Naive thymus-derived CD4-positive, alpha-beta T cell (primary cell): ENCODE measurements around the gene EMCN. TPM values are rescaled to one million over a fixed set of nuclear protein-coding genes. Genes with fewer than 3 reads are reported as not detected.

ENCODE experiments used
- ATAC-seq: fragments of 150-1000 bp; cut with Tn5 transposase; 2 replicates; pipeline ENCODE4 v1.10.0; 2021; ENCODE audit warnings: mild to moderate bottlenecking, moderate library complexity
- CTCF ChIA-PET: fragments of 350-600 bp; sonication (Branson Sonifier 250); formaldehyde crosslinking; loops from one replicate; lab custom pipeline; 2021; ENCODE audit warnings: antibody characterized with exemption; lab: Charles Lee
- POLR2A ChIA-PET: fragments of 350-600 bp; sonication (Branson Sonifier 250); formaldehyde crosslinking; loops from one replicate; lab custom pipeline; 2021; ENCODE audit warnings: antibody characterized with exemption, inconsistent platforms; lab: Charles Lee
- DNase-seq, 9 donors: peaks; one replicate each; pipeline versions ENCODE4 v3.0.0 to v3.0.0-alpha.2; 2020 to 2022; ENCODE audit warnings: mixed read lengths in 1 of 9
- H3K27ac ChIP-seq: one replicate; pipeline ENCODE4 v1.7.0; 2013; ENCODE audit warnings: mild to moderate bottlenecking, low read depth, low read length, moderate library complexity
- H3K27me3 ChIP-seq, 2 donors: one replicate each; pipeline ENCODE4 v1.7.0; 2013; ENCODE audit warnings: low read length in 2 of 2, mild to moderate bottlenecking in 2 of 2, moderate library complexity in 2 of 2; ENCODE audit not compliant: control insufficient read depth in 2 of 2, insufficient read depth in 2 of 2
- H3K36me3 ChIP-seq, 3 experiments: 1 replicate in 2 of 3; 2 replicates in 1 of 3; pipeline ENCODE4 v1.7.0; 2013; ENCODE audit warnings: low read length in 3 of 3, mild to moderate bottlenecking in 3 of 3, moderate library complexity in 1 of 3; ENCODE audit not compliant: insufficient read depth in 3 of 3, control insufficient read depth in 2 of 3
- H3K4me1 ChIP-seq, 2 donors: one replicate each; pipeline ENCODE4 v1.7.0; 2013; ENCODE audit warnings: low read length in 2 of 2, mild to moderate bottlenecking in 2 of 2, moderate library complexity in 1 of 2; ENCODE audit not compliant: control insufficient read depth in 2 of 2, insufficient read depth in 2 of 2
- H3K4me3 ChIP-seq: 2 replicates; pipeline ENCODE4 v1.7.0; 2013; ENCODE audit warnings: mild to moderate bottlenecking, low read length
- H3K9me3 ChIP-seq, 3 experiments: 1 replicate in 2 of 3; 2 replicates in 1 of 3; pipeline ENCODE4 v1.7.0; 2013; ENCODE audit warnings: low read length in 3 of 3; ENCODE audit not compliant: control insufficient read depth in 2 of 3
- H3K27ac Mint-ChIP-seq, 9 donors: one replicate each; pipeline ENCODE4 v1.8.0; 2020 to 2022; ENCODE audit warnings: mixed read lengths in 9 of 9, mild to moderate bottlenecking in 8 of 9, moderate library complexity in 5 of 9, inconsistent platforms in 2 of 9
- H3K27me3 Mint-ChIP-seq, 5 donors: one replicate each; pipeline ENCODE4 v1.8.0; 2021 to 2022; ENCODE audit warnings: mixed read lengths in 5 of 5, mild to moderate bottlenecking in 1 of 5
- H3K36me3 Mint-ChIP-seq, 5 donors: one replicate each; pipeline ENCODE4 v1.8.0; 2020 to 2022; ENCODE audit warnings: mixed read lengths in 5 of 5, mild to moderate bottlenecking in 3 of 5, inconsistent platforms in 1 of 5
- H3K4me1 Mint-ChIP-seq, 7 donors: one replicate each; pipeline ENCODE4 v1.8.0; 2020 to 2022; ENCODE audit warnings: mixed read lengths in 7 of 7, mild to moderate bottlenecking in 3 of 7, inconsistent platforms in 1 of 7
- H3K4me3 Mint-ChIP-seq, 10 donors: one replicate each; pipeline ENCODE4 v1.8.0; 2020 to 2022; ENCODE audit warnings: mild to moderate bottlenecking in 10 of 10, mixed read lengths in 10 of 10, moderate library complexity in 6 of 10, inconsistent platforms in 2 of 10
- H3K9me3 Mint-ChIP-seq, 11 donors: one replicate each; pipeline ENCODE4 v1.8.0; 2020 to 2022; ENCODE audit warnings: mixed read lengths in 11 of 11, mild to moderate bottlenecking in 4 of 11, inconsistent platforms in 1 of 11, moderate library complexity in 1 of 11
- intact Hi-C, 2 donors: fragments of 100-400 bp; cut with micrococcal nuclease; formaldehyde crosslinking; loops; one replicate each; pipeline ENCODE4 v1.15.1; 2023
- polyA plus RNA-seq, 2 donors: library from polyadenylated mRNA; unstranded; fragments of 300-500 nt; fragmentation: Illumina TruSeq; gene quantifications; one replicate each; pipeline ENCODE4 v1.2.3, GENCODE V29; 2021
- total RNA-seq, 6 experiments: library from RNA in 5 of 6; stranded (reverse) in 5 of 6; gene quantifications; 1 replicate in 5 of 6; 2 replicates in 1 of 6; pipeline ENCODE4 v1.2.3 and lab custom pipeline; 2021 to 2026

The EMCN gene
- total and polyA plus RNA-seq, 7 experiments from 2014 or later, result not detected

- ChIA-PET CTCF (no interaction called here), POLR2A (no interaction called here)
- no peaks in the 10 kb centered on the region for H3K36me3 ChIP-seq
- Mint-ChIP-seq H3K27me3 (peaks cover 4 to 31% (median 9%) of the 10 kb centered on the region in 5 donors), H3K4me3 (no peak overlapping the region), H3K9me3 (peaks cover 0 to 4% (median 0%) of the 10 kb centered on the region in 11 donors), H3K4me1 (no peaks in the 10 kb centered on the region), H3K27ac (no peak overlapping the region), H3K36me3 (no peaks in the 10 kb centered on the region)
- no peak overlapping the region for H3K4me3 ChIP-seq
- H3K27me3 ChIP-seq, result no peaks in the 10 kb centered on the region
- intact Hi-C loops, result no loop called here
- DNase-seq (no peak), ATAC-seq (no peak)
- no peak overlapping the region for H3K27ac ChIP-seq
- no peaks in the 10 kb centered on the region for H3K9me3 ChIP-seq
- H3K4me1 ChIP-seq, result no peaks in the 10 kb centered on the region
These were observed 1.6 kb downstream of the EMCN start for GRCh38 chr4:100516225-100516624.

GRCh38 chr4:100511896-100512295, 5.9 kb downstream of the EMCN start:
- no peak for DNase-seq
- no peak for ATAC-seq
- Mint-ChIP-seq H3K27ac (no peak overlapping the region), H3K4me3 (no peak overlapping the region), H3K9me3 (peaks cover 0 to 4% (median 0%) of the 10 kb centered on the region in 11 donors), H3K27me3 (peaks cover 4 to 25% (median 6%) of the 10 kb centered on the region in 5 donors), H3K4me1 (no peaks in the 10 kb centered on the region), H3K36me3 (no peaks in the 10 kb centered on the region)
- H3K4me3 ChIP-seq, result no peak overlapping the region
- H3K27me3 ChIP-seq, result no peaks in the 10 kb centered on the region
- no peaks in the 10 kb centered on the region for H3K9me3 ChIP-seq
- H3K27ac ChIP-seq, result no peak overlapping the region
- H3K4me1 ChIP-seq, result no peaks in the 10 kb centered on the region
- intact Hi-C loops, result no loop called here
- H3K36me3 ChIP-seq, result no peaks in the 10 kb centered on the region
- ChIA-PET POLR2A (interaction anchor here (0.7 kb wide), 1 partner anchor 769 kb away, joined by 4 read pairs; no protein-coding TSS in a partner anchor), CTCF (no interaction called here)

GRCh38 chr4:100510551-100510950, 7.3 kb downstream of the EMCN start:
- DNase-seq (no peak), ATAC-seq (no peak)
- no peak overlapping the region for H3K4me3 ChIP-seq
- Mint-ChIP-seq H3K36me3 (no peaks in the 10 kb centered on the region), H3K4me1 (no peaks in the 10 kb centered on the region), H3K27ac (no peak overlapping the region), H3K27me3 (peaks cover 2 to 17% (median 6%) of the 10 kb centered on the region in 5 donors), H3K9me3 (peaks cover 0 to 4% (median 0%) of the 10 kb centered on the region in 11 donors), H3K4me3 (no peak overlapping the region)
- H3K36me3 ChIP-seq, result no peaks in the 10 kb centered on the region
- no peak overlapping the region for H3K27ac ChIP-seq
- ChIA-PET POLR2A (no interaction called here), CTCF (no interaction called here)
- H3K9me3 ChIP-seq, result no peaks in the 10 kb centered on the region
- intact Hi-C loops, result no loop called here
- H3K4me1 ChIP-seq, result no peaks in the 10 kb centered on the region
- no peaks in the 10 kb centered on the region for H3K27me3 ChIP-seq

GRCh38 chr4:100509386-100509785, 8.4 kb downstream of the EMCN start:
- intact Hi-C loops, result no loop called here
- H3K4me3 ChIP-seq, result no peak overlapping the region
- H3K9me3 ChIP-seq, result no peaks in the 10 kb centered on the region
- Mint-ChIP-seq H3K4me3 (no peak overlapping the region), H3K9me3 (peaks cover 0 to 3% (median 0%) of the 10 kb centered on the region in 11 donors), H3K27me3 (peaks cover 2 to 13% (median 8%) of the 10 kb centered on the region in 5 donors), H3K4me1 (no peaks in the 10 kb centered on the region), H3K36me3 (no peaks in the 10 kb centered on the region), H3K27ac (no peak overlapping the region)
- ChIA-PET CTCF (no interaction called here), POLR2A (no interaction called here)
- H3K27me3 ChIP-seq, result no peaks in the 10 kb centered on the region
- no peak overlapping the region for H3K27ac ChIP-seq
- H3K4me1 ChIP-seq, result no peaks in the 10 kb centered on the region
- H3K36me3 ChIP-seq, result no peaks in the 10 kb centered on the region
- no peak for DNase-seq
- no peak for ATAC-seq

- Mint-ChIP-seq H3K9me3 (no peaks in the 10 kb centered on the region), H3K4me1 (no peaks in the 10 kb centered on the region), H3K27ac (no peak overlapping the region), H3K36me3 (no peaks in the 10 kb centered on the region), H3K4me3 (no peak overlapping the region), H3K27me3 (peaks cover 2 to 6% (median 4%) of the 10 kb centered on the region in 5 donors)
- Histone ChIP-seq H3K36me3 (no peaks in the 10 kb centered on the region), H3K27me3 (no peaks in the 10 kb centered on the region), H3K4me1 (no peaks in the 10 kb centered on the region), H3K27ac (no peak overlapping the region), H3K9me3 (no peaks in the 10 kb centered on the region), H3K4me3 (no peak overlapping the region)
- intact Hi-C loops, result no loop called here
- DNase-seq, result no peak
- CTCF ChIA-PET, result no interaction called here
- ATAC-seq, result no peak
- POLR2A ChIA-PET, result no interaction called here
These were observed 9.1 kb downstream of the EMCN start for GRCh38 chr4:100508691-100509090.

GRCh38 chr4:100504086-100504874, 13.5 kb downstream of the EMCN start:
- Mint-ChIP-seq H3K4me1 (no peaks in the 10 kb centered on the region), H3K9me3 (peaks cover 0 to 1% (median 0%) of the 10 kb centered on the region in 11 donors), H3K4me3 (no peak overlapping the region), H3K36me3 (no peaks in the 10 kb centered on the region), H3K27me3 (peaks cover 0 to 5% (median 4%) of the 10 kb centered on the region in 5 donors), H3K27ac (no peak overlapping the region)
- CTCF ChIA-PET, result no interaction called here
- Histone ChIP-seq H3K4me3 (no peak overlapping the region), H3K27ac (no peak overlapping the region), H3K9me3 (no peaks in the 10 kb centered on the region), H3K27me3 (no peaks in the 10 kb centered on the region), H3K4me1 (no peaks in the 10 kb centered on the region), H3K36me3 (no peaks in the 10 kb centered on the region)
- POLR2A ChIA-PET, result no interaction called here
- no peak for DNase-seq
- intact Hi-C loops, result no loop called here
- ATAC-seq, result no peak

- intact Hi-C loops, result no loop called here
- Histone ChIP-seq H3K9me3 (no peaks in the 10 kb centered on the region), H3K4me3 (no peak overlapping the region), H3K36me3 (no peaks in the 10 kb centered on the region), H3K4me1 (no peaks in the 10 kb centered on the region), H3K27ac (no peak overlapping the region), H3K27me3 (no peaks in the 10 kb centered on the region)
- Mint-ChIP-seq H3K27ac (no peak overlapping the region), H3K27me3 (no peaks in the 10 kb centered on the region), H3K4me3 (no peak overlapping the region), H3K9me3 (peaks cover 0 to 12% (median 1%) of the 10 kb centered on the region in 11 donors), H3K36me3 (peaks cover 0 to 3% (median 0%) of the 10 kb centered on the region in 5 donors), H3K4me1 (no peaks in the 10 kb centered on the region)
- ChIA-PET CTCF (no interaction called here), POLR2A (no interaction called here)
- ATAC-seq, result no peak
- no peak for DNase-seq
These were observed 20.0 kb downstream of the EMCN start for GRCh38 chr4:100497791-100498190.
